H1 (cell line): ENCODE results near the gene RAB11FIP3. TPM values are rescaled to one million over a fixed set of nuclear protein-coding genes. Genes with fewer than 3 reads are reported as not detected.

Experiments used
- CTCF ChIA-PET: fragments of 300-600 bp; sonication (Branson Sonifier 250); formaldehyde crosslinking; loops from one replicate; lab custom pipeline; 2021; ENCODE audit not compliant: partially characterized antibody; lab: Charles Lee
- POLR2A ChIA-PET: fragments of 300-600 bp; sonication (Branson Sonifier 250); formaldehyde crosslinking; loops from one replicate; lab custom pipeline; 2021; ENCODE audit warnings: inconsistent platforms; ENCODE audit not compliant: partially characterized antibody; lab: Charles Lee
- DNase-seq, 2 experiments: peaks; one replicate each; pipeline versions ENCODE4 v3.0.0 to v3.0.0-alpha.2; 2010 to 2022; ENCODE audit warnings: low spot score in 2 of 2, low read depth in 1 of 2, mixed read lengths in 1 of 2
- FAIRE-seq: peaks from 2 replicates; lab custom pipeline; 2011; peaks lifted over from hg19 to GRCh38; lab: Jason Lieb, UNC
- H2AFZ ChIP-seq: 2 replicates; pipeline ENCODE4 v1.8.1; 2012; ENCODE audit warnings: low read length, inconsistent platforms
- H2AK5ac ChIP-seq: 2 replicates; pipeline ENCODE4 v1.6.1; 2013; ENCODE audit warnings: low read depth, low read length
- H2BK120ac ChIP-seq: replicated peaks from 2 replicates; pipeline ENCODE3; 2013; ENCODE audit warnings: low read depth, low read length, inconsistent platforms
- H2BK12ac ChIP-seq: 2 replicates; pipeline ENCODE4 v1.6.1; 2013; ENCODE audit warnings: low read depth, low read length
- H2BK15ac ChIP-seq: 2 replicates; pipeline ENCODE4 v1.6.1; 2013; ENCODE audit warnings: low read length
- H2BK20ac ChIP-seq: 2 replicates; pipeline ENCODE4 v1.6.1; 2013; ENCODE audit warnings: low read length
- H2BK5ac ChIP-seq: 2 replicates; pipeline ENCODE4 v1.6.1; 2013; ENCODE audit warnings: low read depth, low read length
- H3K14ac ChIP-seq: 2 replicates; pipeline ENCODE4 v1.6.1; 2013; ENCODE audit warnings: inconsistent platforms; ENCODE audit not compliant: insufficient read length
- H3K18ac ChIP-seq: 2 replicates; pipeline ENCODE4 v1.6.1; 2013; ENCODE audit warnings: low read length; ENCODE audit errors: extremely low read depth
- H3K23ac ChIP-seq: 2 replicates; pipeline ENCODE4 v1.6.1; 2013; ENCODE audit warnings: inconsistent platforms; ENCODE audit not compliant: insufficient read length
- H3K23me2 ChIP-seq: 2 replicates; pipeline ENCODE4 v1.6.1; 2013; ENCODE audit warnings: low read depth, low read length
- H3K27ac ChIP-seq: 2 replicates; pipeline ENCODE4 v1.6.1; 2011; ENCODE audit warnings: low read depth, low read length, inconsistent platforms
- H3K27me3 ChIP-seq, 4 experiments: replicated peaks in 1 of 4; 1 replicate in 1 of 4; 2 replicates in 3 of 4; pipeline versions ENCODE4 v1.6.1 to v1.8.1; 2011 to 2013; ENCODE audit warnings: low read length in 3 of 4, mild to moderate bottlenecking in 3 of 4, inconsistent platforms in 2 of 4, mixed read lengths in 2 of 4, moderate library complexity in 1 of 4; ENCODE audit not compliant: control insufficient read depth in 3 of 4, insufficient read depth in 3 of 4; ENCODE audit errors: extremely low read depth in 1 of 4
- H3K36me3 ChIP-seq, 4 experiments: 2 replicates each; pipeline versions ENCODE4 v1.6.1 to v1.8.1; 2011 to 2013; ENCODE audit warnings: mild to moderate bottlenecking in 4 of 4, low read length in 3 of 4, moderate library complexity in 2 of 4, control low read depth in 1 of 4, inconsistent platforms in 1 of 4; ENCODE audit not compliant: insufficient read depth in 4 of 4, control insufficient read depth in 2 of 4
- H3K4ac ChIP-seq: replicated peaks from 2 replicates; pipeline ENCODE3; 2013; ENCODE audit warnings: low read length, low read depth, mixed read lengths, inconsistent platforms; ENCODE audit not compliant: insufficient read length
- H3K4me1 ChIP-seq, 4 experiments: replicated peaks in 1 of 4; 1 replicate in 1 of 4; 2 replicates in 3 of 4; pipeline versions ENCODE4 v1.6.1 to v1.8.1; 2011 to 2013; ENCODE audit warnings: low read length in 3 of 4, inconsistent platforms in 2 of 4, mixed read lengths in 1 of 4; ENCODE audit not compliant: insufficient read depth in 4 of 4, control insufficient read depth in 3 of 4
- H3K4me2 ChIP-seq, 2 experiments: 2 replicates each; pipeline versions ENCODE4 v1.6.1 to v1.8.1; 2011 to 2013; ENCODE audit warnings: low read depth in 2 of 2, low read length in 2 of 2, control low read depth in 1 of 2, inconsistent platforms in 1 of 2, mild to moderate bottlenecking in 1 of 2; ENCODE audit not compliant: insufficient read depth in 1 of 2
- H3K4me3 ChIP-seq, 4 experiments: fragments of 200-600, 300-600 bp in 1 of 4; sonication (generic), shearing (Covaris generic), sonication (Bioruptor Twin) in 1 of 4; 2 replicates each; pipeline versions ENCODE4 v1.5.1 to v1.8.1; 2011 to 2016; ENCODE audit warnings: low read length in 4 of 4, low read depth in 3 of 4, control low read depth in 2 of 4, inconsistent platforms in 2 of 4, mild to moderate bottlenecking in 2 of 4, mixed read lengths in 1 of 4, moderate library complexity in 1 of 4; ENCODE audit not compliant: insufficient read depth in 2 of 4; ENCODE audit errors: extremely low read depth in 1 of 4
- H3K56ac ChIP-seq: replicated peaks from 2 replicates; pipeline ENCODE3; 2013; ENCODE audit warnings: low read depth, mild to moderate bottlenecking, mixed read lengths, low read length, inconsistent platforms; ENCODE audit not compliant: insufficient read length
- H3K79me1 ChIP-seq: 2 replicates; pipeline ENCODE4 v1.6.1; 2013; ENCODE audit warnings: low read depth, low read length, control low read depth
- H3K79me2 ChIP-seq, 2 experiments: 2 replicates each; pipeline versions ENCODE4 v1.6.1 to v1.8.1; 2012 to 2013; ENCODE audit warnings: low read length in 2 of 2, mild to moderate bottlenecking in 2 of 2, inconsistent platforms in 1 of 2; ENCODE audit not compliant: insufficient read depth in 2 of 2, control insufficient read depth in 1 of 2
- H3K9ac ChIP-seq, 4 experiments: replicated peaks in 1 of 4; 1 replicate in 1 of 4; 2 replicates in 3 of 4; pipeline versions ENCODE4 v1.6.1 to v1.8.1; 2011 to 2013; ENCODE audit warnings: low read depth in 3 of 4, low read length in 3 of 4, control low read depth in 2 of 4, mild to moderate bottlenecking in 2 of 4, moderate library complexity in 2 of 4, inconsistent platforms in 1 of 4; ENCODE audit errors: extremely low read depth in 1 of 4
- H3K9me3 ChIP-seq, 2 experiments: 2 replicates each; pipeline versions ENCODE4 v1.6.1 to v1.8.1; 2012 to 2013; ENCODE audit warnings: mild to moderate bottlenecking in 2 of 2, moderate library complexity in 2 of 2, control low read depth in 1 of 2, inconsistent platforms in 1 of 2, low read depth in 1 of 2, low read length in 1 of 2, mixed read lengths in 1 of 2; ENCODE audit not compliant: insufficient read depth in 2 of 2
- H4K20me1 ChIP-seq, 2 experiments: replicated peaks in 1 of 2; 2 replicates each; pipeline versions ENCODE3 to v1.8.1; 2011 to 2013; ENCODE audit warnings: inconsistent platforms in 2 of 2, low read length in 2 of 2, mild to moderate bottlenecking in 1 of 2; ENCODE audit not compliant: insufficient read depth in 2 of 2, control insufficient read depth in 1 of 2
- H4K5ac ChIP-seq: 2 replicates; pipeline ENCODE4 v1.6.1; 2013; ENCODE audit warnings: low read length, low read depth, mixed read lengths, inconsistent platforms; ENCODE audit not compliant: insufficient read length
- H4K8ac ChIP-seq: 2 replicates; pipeline ENCODE4 v1.8.0; 2013; ENCODE audit warnings: mild to moderate bottlenecking, moderate library complexity, low read length, inconsistent platforms; ENCODE audit not compliant: insufficient read depth; ENCODE audit errors: extremely low read depth
- H4K91ac ChIP-seq: replicated peaks from 2 replicates; pipeline ENCODE3; 2013; ENCODE audit warnings: low read length, mixed read lengths, inconsistent platforms; ENCODE audit not compliant: insufficient read length
- CHD2 ChIP-seq: IDR thresholded peaks from 2 replicates; pipeline ENCODE4 v1.6.1; 2012; ENCODE audit warnings: low read length, improper control_type of control experiment
- JUN ChIP-seq: IDR thresholded peaks from 2 replicates; pipeline ENCODE4 v1.6.1; 2011; ENCODE audit warnings: low read depth, mild to moderate bottlenecking, improper control_type of control experiment, low read length
- KDM1A ChIP-seq: fragments of 200-600, 300-600 bp; sonication (generic); IDR thresholded peaks from 2 replicates; pipeline ENCODE4 v1.7.1; 2016; ENCODE audit warnings: mild to moderate bottlenecking, low read length, borderline replicate concordance
- MAFK ChIP-seq: IDR thresholded peaks from 2 replicates; pipeline ENCODE4 v1.6.1; 2012; ENCODE audit warnings: low read depth, mild to moderate bottlenecking, improper control_type of control experiment, low read length
- PHF8 ChIP-seq: fragments of 200-600 bp; sonication (generic); conservative IDR thresholded peaks from 2 replicates; pipeline ENCODE4 v1.7.1; 2012; ENCODE audit warnings: low read depth, mild to moderate bottlenecking, inconsistent platforms, low read length, moderate library complexity
- POLR2A ChIP-seq, 2 experiments: IDR thresholded peaks; 1 replicate in 1 of 2; 2 replicates in 1 of 2; pipeline ENCODE4 v1.6.1; 2011; ENCODE audit warnings: low read depth in 2 of 2, low read length in 2 of 2, mild to moderate bottlenecking in 2 of 2; ENCODE audit errors: control extremely low read depth in 1 of 2
- POU5F1 ChIP-seq: IDR thresholded peaks from 2 replicates; pipeline ENCODE4 v1.6.1; 2011; ENCODE audit warnings: low read depth, mild to moderate bottlenecking, low read length, moderate library complexity
- SIX5 ChIP-seq: IDR thresholded peaks from 2 replicates; pipeline ENCODE4 v1.6.1; 2011; ENCODE audit warnings: mild to moderate bottlenecking, low read depth, low read length
- SP1 ChIP-seq: IDR thresholded peaks from 2 replicates; pipeline ENCODE4 v1.6.1; 2011; ENCODE audit warnings: low read depth, low read length
- SRF ChIP-seq: IDR thresholded peaks from 2 replicates; pipeline ENCODE4 v1.6.1; 2011; ENCODE audit warnings: mild to moderate bottlenecking, low read depth, low read length, moderate library complexity
- TCF12 ChIP-seq: IDR thresholded peaks from 2 replicates; pipeline ENCODE4 v1.6.1; 2011; ENCODE audit warnings: low read depth, mild to moderate bottlenecking, low read length
- TEAD4 ChIP-seq: IDR thresholded peaks from 2 replicates; pipeline ENCODE4 v1.6.1; 2012; ENCODE audit warnings: low read depth, low read length, inconsistent platforms, mixed read lengths
- WGBS, 2 experiments: shearing (Covaris generic) in 1 of 2; methylation state at CpG; one replicate each; pipeline versions ENCODE4 v1.1.6 to v1.1.7; 2013 to 2015; ENCODE audit warnings: low lambda C conversion rate in 2 of 2, mixed read lengths in 2 of 2, inconsistent platforms in 1 of 2, low coverage in 1 of 2, missing lambda C conversion rate in 1 of 2; ENCODE audit not compliant: insufficient replicate concordance in 2 of 2, insufficient coverage in 1 of 2, insufficient read length in 1 of 2; ENCODE audit errors: extremely low coverage in 1 of 2, missing lambda C conversion rate in 1 of 2; 5-methylcytosine and 5-hydroxymethylcytosine counted together
- polyA plus RNA-seq, 7 experiments: library from polyadenylated mRNA; depleted of rRNA in 3 of 7; stranded (reverse) in 5 of 7; unstranded in 2 of 7; fragments of >200 nt in 5 of 7; fragments of 200-250 nt in 2 of 7; gene quantifications; 1 replicate in 5 of 7; 2 replicates in 1 of 7; 4 replicates in 1 of 7; pipeline versions ENCODE4 v1.2.1 to v1.2.3, GENCODE V29; 2011 to 2013; ENCODE audit warnings: missing spikeins in 2 of 7, mixed read lengths in 2 of 7
- total RNA-seq: library from RNA; stranded (reverse); fragmentation: NEBNext Ultra II Directional; extraction: Animal tissue kit (Norgen Biotek cat#: 25700); gene quantifications from 2 replicates; pipeline ENCODE4 v1.2.1, GENCODE V29; 2021
- TF ChIP-seq, protein P1 (sequence below): IDR thresholded peaks from 2 replicates; pipeline ENCODE4 v1.6.1; 2012; ENCODE audit warnings: inconsistent platforms
- TF ChIP-seq, protein P2 (sequence below): IDR thresholded peaks from 2 replicates; pipeline ENCODE4 v1.6.1; 2011; ENCODE audit warnings: low read depth, mild to moderate bottlenecking, low read length; ENCODE audit not compliant: insufficient read depth

The RAB11FIP3 gene
- total and polyA plus RNA-seq, 2 of the 8 experiments (the other 6 are each of a cell fraction or from before 2014, with no cell fraction given), result 9.3 to 35.2 TPM

DNA sequence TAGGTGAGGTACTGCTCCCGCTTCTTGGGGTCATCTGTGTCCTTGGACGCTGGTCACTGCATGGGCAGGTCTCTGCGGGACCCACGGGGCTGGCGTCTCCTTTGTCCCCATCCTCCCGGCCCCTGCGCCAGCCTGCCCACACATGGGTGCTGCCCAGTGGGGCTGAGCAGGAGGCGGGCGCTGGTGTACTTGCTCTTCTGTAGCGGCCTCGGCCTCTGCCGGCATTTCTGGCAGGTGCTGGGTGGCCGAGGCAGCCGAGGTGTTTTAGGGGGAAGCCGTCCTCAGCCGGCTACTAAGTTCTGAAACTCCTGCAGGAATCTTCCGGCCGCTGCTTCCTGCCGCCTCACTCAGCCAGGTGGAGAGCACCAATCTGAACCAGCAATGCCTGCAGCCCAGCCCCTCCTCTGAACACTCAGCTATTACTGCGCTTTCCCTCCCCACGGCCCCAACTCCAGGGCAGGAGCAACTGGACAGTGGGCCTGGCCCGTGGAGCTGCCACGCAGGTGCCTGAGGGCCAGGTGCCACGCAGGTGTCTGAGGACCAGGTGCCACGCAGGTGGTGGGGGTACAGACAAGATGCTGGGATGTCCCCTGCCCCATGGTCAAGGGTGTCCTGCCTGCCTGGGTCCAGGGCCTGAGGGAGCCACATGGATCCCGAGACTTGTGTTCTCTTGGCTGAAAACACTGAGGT lies 13.7 kb upstream of the RAB11FIP3 start:
- Histone ChIP-seq H2BK20ac (no peak overlapping the region), H4K20me1 (peaks cover 0 to 1% of the 10 kb centered on the region in 2 experiments), H3K4me3 (no peak overlapping the region), H3K14ac (no peak overlapping the region), H3K27ac (no peak overlapping the region), H2BK12ac (no peak overlapping the region), H2BK120ac (no peak overlapping the region), H4K91ac (no peak overlapping the region), H3K56ac (no peak overlapping the region), H3K79me1 (no peaks in the 10 kb centered on the region), H2BK5ac (no peak overlapping the region; the same call in 1 of the 2 replicates), H3K4me2 (no peak overlapping the region), H2AFZ (no peak overlapping the region), H3K23me2 (no peaks in the 10 kb centered on the region), H3K9ac (no peak overlapping the region), H3K27me3 (no peaks in the 10 kb centered on the region), H4K5ac (no peak overlapping the region), H4K8ac (no peak overlapping the region), H3K79me2 (no peaks in the 10 kb centered on the region), H3K18ac (no peak overlapping the region), H2BK15ac (no peak overlapping the region), H3K9me3 (no peaks in the 10 kb centered on the region), H3K4me1 (no peaks in the 10 kb centered on the region), H2AK5ac (no peak overlapping the region), H3K4ac (no peak overlapping the region), H3K23ac (no peak overlapping the region), H3K36me3 (peaks cover 0 to 3% (median 1%) of the 10 kb centered on the region in 4 experiments; a peak in 2 of 8 replicates)
- no peak for FAIRE-seq
- 97% methylated on average over 25 of the region's 26 CpGs; no CpG with 5 or more reads in 1 of the 2 experiments for WGBS, 2 experiments
- DNase-seq, result no peak
- ChIA-PET POLR2A (interaction anchor here (0.8 to 3.9 kb wide), 7 partner anchors 7 to 19 kb away, joined by 4 to 13 read pairs (median 8); partner anchors contain the start of gene DECR2), CTCF (interaction anchor here (0.6 to 1.2 kb wide), 3 partner anchors 76 to 329 kb away, joined by 3 read pairs; partner anchors contain the start of gene CIAO3)
- TF ChIP-seq SIX5 (no peak), TEAD4 (no peak), KDM1A (no peak), SP1 (no peak), POLR2A (IDR thresholded peaks at IDR 0.05; ENCODE audit: control extremely low read depth in 1 of 2, low read depth in 2 of 2, low read length in 2 of 2) (no peak), TCF12 (no peak), SRF (no peak), PHF8 (no peak), POU5F1 (no peak), CHD2 (no peak), MAFK (no peak), JUN (no peak)
- TF ChIP-seq, protein P1, sequence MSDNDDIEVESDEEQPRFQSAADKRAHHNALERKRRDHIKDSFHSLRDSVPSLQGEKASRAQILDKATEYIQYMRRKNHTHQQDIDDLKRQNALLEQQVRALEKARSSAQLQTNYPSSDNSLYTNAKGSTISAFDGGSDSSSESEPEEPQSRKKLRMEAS, result no peak
- TF ChIP-seq, protein P2, sequence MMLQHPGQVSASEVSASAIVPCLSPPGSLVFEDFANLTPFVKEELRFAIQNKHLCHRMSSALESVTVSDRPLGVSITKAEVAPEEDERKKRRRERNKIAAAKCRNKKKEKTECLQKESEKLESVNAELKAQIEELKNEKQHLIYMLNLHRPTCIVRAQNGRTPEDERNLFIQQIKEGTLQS, result no peak
